ENCODE results near the gene SLC25A41. TPM values are rescaled to one million over a fixed set of nuclear protein-coding genes. Genes with fewer than 3 reads are reported as not detected.

SLC25A41 gene
- not detected for total RNA-seq

- CTCF ChIA-PET = no interaction called here
- Mint-ChIP-seq H3K27me3 (no peaks in the 10 kb centered on the region), H3K4me3 (no peak within 1 kb of the TSS), H3K4me1 (ENCODE audit: low read depth) (no peaks in the 10 kb centered on the region), H3K27ac (no peak within 1 kb of the TSS), H3K36me3 (no peaks in the 10 kb centered on the region), H3K9me3 (no peaks in the 10 kb centered on the region)
- no peak for DNase-seq
- intact Hi-C loops (cut with micrococcal nuclease) = no loop called here
- POLR2A ChIA-PET = no interaction called here
These were observed at the start of gene SLC25A41 for GRCh38 chr19:6433663-6434062. Gene SLC25A41 (minus strand): TSS chr19:6433763. CDS start chr19:6433693, 70 bp downstream.

GRCh38 chr19:6483235-6483634 is 49.7 kb upstream of the SLC25A41 start:
- Mint-ChIP-seq H3K9me3 (no peaks in the 10 kb centered on the region), H3K27me3 (no peaks in the 10 kb centered on the region), H3K4me3 (no peak overlapping the region), H3K36me3 (peaks cover 1% of the 10 kb centered on the region), H3K4me1 (ENCODE audit: low read depth) (peaks cover 30% of the 10 kb centered on the region), H3K27ac (peak overlapping the region; percentile 3)
- ChIA-PET POLR2A (no interaction called here), CTCF (no interaction called here)
- intact Hi-C loops (cut with micrococcal nuclease) = no loop called here
- no peak for DNase-seq

- Mint-ChIP-seq H3K9me3 (no peaks in the 10 kb centered on the region), H3K36me3 (peaks cover 2% of the 10 kb centered on the region), H3K4me1 (ENCODE audit: low read depth) (peaks cover 30% of the 10 kb centered on the region), H3K4me3 (peak overlapping the region; percentile 100), H3K27me3 (no peaks in the 10 kb centered on the region), H3K27ac (peak overlapping the region; percentile 98)
- ChIA-PET POLR2A (no interaction called here), CTCF (interaction anchor here (1.0 to 1.8 kb wide), 4 partner anchors 18 to 70 kb away, joined by 3 to 7 read pairs (median 4); no protein-coding TSS in a partner anchor)
- peak; percentile 38 for DNase-seq
- intact Hi-C loops (cut with micrococcal nuclease) = no loop called here
These were observed 48.8 kb upstream of the SLC25A41 start for GRCh38 chr19:6482343-6482686.

- intact Hi-C loops (cut with micrococcal nuclease) = loop anchor here (1.0 to 2.0 kb wide), 3 partner anchors 21 to 57 kb away; partner anchors contain the start of gene KHSRP
- CTCF ChIA-PET = interaction anchor here (0.6 to 1.8 kb wide), 13 partner anchors 9 to 382 kb away, joined by 3 to 8 read pairs (median 4); partner anchors contain the start of gene ALKBH7
- peak; percentile 85 for DNase-seq
These were observed 48.2 kb upstream of the SLC25A41 start, which contains the start of gene DENND1C for GRCh38 chr19:6481541-6482342. Gene DENND1C (minus strand): TSS chr19:6481787. CDS start chr19:6481695, 92 bp downstream.

DNA sequence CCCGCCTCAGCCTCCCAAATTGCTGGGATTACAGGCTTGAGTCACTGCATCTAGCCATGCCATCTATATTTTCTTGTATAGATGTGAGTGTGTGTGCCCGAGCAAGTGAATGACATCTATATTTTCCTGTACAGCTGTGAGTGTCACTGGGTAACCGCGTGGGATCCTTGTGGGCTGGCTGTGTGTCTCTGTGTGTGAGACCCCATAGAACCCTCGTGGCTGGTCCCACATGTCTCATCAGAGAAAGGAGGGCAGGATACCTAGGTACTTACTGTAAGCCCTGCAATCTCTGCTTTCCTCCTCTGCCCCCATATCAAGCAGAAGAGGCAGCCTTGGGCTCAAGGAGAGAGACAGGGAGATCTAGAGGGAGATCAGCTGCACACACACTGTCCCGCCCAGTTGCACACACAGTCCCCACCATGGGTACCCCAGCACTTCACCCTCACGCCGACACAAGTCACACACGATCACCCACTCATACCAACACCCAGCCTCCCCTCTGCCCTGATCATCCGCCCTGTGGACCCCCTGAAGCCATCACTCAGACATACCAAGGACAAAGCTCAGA is 47.4 kb upstream of the SLC25A41 start:
- no peaks in the 10 kb centered on the region for H3K9me3 Mint-ChIP-seq
- DNase-seq = peak; percentile 60
- peak overlapping the region; percentile 98 for H3K27ac Mint-ChIP-seq
- CTCF ChIA-PET = interaction anchor here (0.6 to 1.8 kb wide), 12 partner anchors 8 to 383 kb away, joined by 3 to 8 read pairs (median 4); partner anchors contain the start of gene ALKBH7
- no peaks in the 10 kb centered on the region for H3K27me3 Mint-ChIP-seq
- POLR2A ChIA-PET = interaction anchor here (0.5 to 1.4 kb wide), 9 partner anchors 9 to 383 kb away, joined by 3 to 6 read pairs (median 4); partner anchors contain the start of genes ALKBH7, GTF2F1, KHSRP and SLC25A23
- peaks cover 10% of the 10 kb centered on the region for H3K36me3 Mint-ChIP-seq
- peak overlapping the region; percentile 100 for H3K4me3 Mint-ChIP-seq
- H3K4me1 Mint-ChIP-seq (ENCODE audit: low read depth) = peaks cover 30% of the 10 kb centered on the region
- intact Hi-C loops (cut with micrococcal nuclease) = loop anchor here (1.0 to 2.0 kb wide), 3 partner anchors 21 to 56 kb away; partner anchors contain the start of gene KHSRP

More at GRCh38 chr19:6481541-6482342, 48.2 kb upstream of the SLC25A41 start, which contains the start of gene DENND1C:
- H3K27me3 Mint-ChIP-seq = no peaks in the 10 kb centered on the region
- H3K36me3 Mint-ChIP-seq = peaks cover 4% of the 10 kb centered on the region
- POLR2A ChIA-PET = interaction anchor here (0.5 to 1.4 kb wide), 9 partner anchors 8 to 382 kb away, joined by 3 to 6 read pairs (median 4); partner anchors contain the start of genes ALKBH7, GTF2F1, KHSRP and SLC25A23
- H3K27ac Mint-ChIP-seq = peak within 1 kb of the TSS; percentile 98
- no peaks in the 10 kb centered on the region for H3K9me3 Mint-ChIP-seq
- H3K4me1 Mint-ChIP-seq (ENCODE audit: low read depth) = peaks cover 30% of the 10 kb centered on the region
- peak within 1 kb of the TSS; percentile 100 for H3K4me3 Mint-ChIP-seq

DNA sequence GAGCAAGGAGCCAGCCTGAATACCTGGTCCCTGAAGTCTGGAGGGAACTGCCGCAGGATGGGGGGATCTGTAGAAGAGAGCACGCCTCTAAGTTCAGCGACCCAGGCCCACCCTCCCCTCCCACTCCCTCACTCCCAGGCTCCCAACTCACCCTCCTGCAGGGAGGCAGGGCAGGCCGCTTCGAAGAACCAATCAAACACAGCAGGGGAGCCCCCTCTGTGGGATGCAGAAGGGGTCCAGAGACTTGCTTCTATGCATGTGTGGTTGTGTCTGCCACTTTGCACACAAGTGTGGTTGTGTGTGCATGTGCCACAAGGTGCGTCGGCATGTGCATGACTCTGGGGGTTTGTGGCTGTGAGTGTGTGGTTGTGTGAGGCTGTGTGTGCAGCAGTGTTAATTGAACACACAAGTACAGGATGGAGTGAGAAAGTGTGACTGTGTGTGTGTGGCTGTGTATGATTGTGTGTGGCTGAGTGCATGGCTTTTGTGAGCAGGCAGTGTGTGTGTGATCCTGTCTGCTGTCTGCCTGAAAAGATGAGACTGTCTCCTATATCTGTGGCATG is 46.4 kb upstream of the SLC25A41 start:
- Mint-ChIP-seq H3K27ac (peak overlapping the region; percentile 49), H3K4me1 (ENCODE audit: low read depth) (peaks cover 30% of the 10 kb centered on the region), H3K27me3 (no peaks in the 10 kb centered on the region), H3K4me3 (peak overlapping the region; percentile 100), H3K36me3 (peaks cover 11% of the 10 kb centered on the region), H3K9me3 (no peaks in the 10 kb centered on the region)
- intact Hi-C loops (cut with micrococcal nuclease) = loop anchor here (2.0 kb wide), 2 partner anchors 25 to 55 kb away; partner anchors contain the start of gene KHSRP
- DNase-seq = no peak
- CTCF ChIA-PET = no interaction called here
- POLR2A ChIA-PET = no interaction called here

DNA sequence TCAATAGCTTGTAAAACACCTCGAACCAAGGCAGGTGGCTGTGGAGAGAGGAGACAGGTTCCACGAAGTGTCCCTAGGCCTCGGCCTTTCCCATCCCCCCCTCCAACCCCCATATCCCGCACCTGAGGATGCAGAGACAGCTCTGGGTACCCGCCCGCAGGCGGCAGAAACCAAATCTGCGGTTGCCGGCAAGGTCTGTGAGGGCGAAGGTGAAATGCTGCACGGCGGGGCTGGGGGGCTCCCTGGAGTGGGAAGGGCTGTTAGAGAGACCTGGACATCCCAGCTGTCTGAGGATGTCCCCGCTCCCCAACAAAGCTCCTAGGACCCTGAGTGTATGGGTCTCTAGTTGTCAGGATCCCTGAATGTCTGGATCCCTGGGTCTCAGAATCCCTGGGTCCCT is 45.3 kb upstream of the SLC25A41 start:
- peaks cover 34% of the 10 kb centered on the region for H3K4me1 Mint-ChIP-seq (ENCODE audit: low read depth)
- intact Hi-C loops (cut with micrococcal nuclease) = no loop called here
- no peaks in the 10 kb centered on the region for H3K27me3 Mint-ChIP-seq
- no peaks in the 10 kb centered on the region for H3K9me3 Mint-ChIP-seq
- no peak overlapping the region for H3K4me3 Mint-ChIP-seq
- ChIA-PET CTCF (interaction anchor here (0.5 kb wide), 1 partner anchor 16 kb away, joined by 5 read pairs; no protein-coding TSS in a partner anchor), POLR2A (no interaction called here)
- H3K36me3 Mint-ChIP-seq = peaks cover 14% of the 10 kb centered on the region
- no peak overlapping the region for H3K27ac Mint-ChIP-seq
- DNase-seq = no peak

DNA sequence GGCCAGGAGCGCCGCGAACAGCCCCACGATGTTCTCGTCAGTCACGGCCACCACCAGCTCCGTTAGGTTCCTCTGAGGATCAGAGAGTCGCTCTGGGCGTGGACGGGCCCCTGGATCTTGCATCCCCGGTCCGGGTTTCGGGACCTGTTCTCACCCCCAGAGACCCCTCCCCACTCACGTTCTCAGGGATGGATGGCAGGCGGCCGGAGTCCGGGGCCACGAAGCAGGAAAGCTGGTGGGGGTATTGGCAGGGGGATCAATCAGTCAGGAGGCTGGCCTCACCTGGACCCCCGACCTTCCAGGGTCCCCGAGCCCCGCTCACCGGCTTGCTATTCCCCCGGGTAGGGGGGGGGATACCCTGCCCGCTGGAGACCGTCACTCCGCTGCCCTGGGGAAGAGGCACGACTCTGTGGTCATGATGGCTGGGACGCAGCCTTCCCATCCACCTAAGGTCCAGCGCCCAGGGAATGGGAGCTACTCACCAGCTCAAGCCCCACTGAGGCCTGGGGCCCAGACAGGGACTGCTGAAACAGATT is 43.4 kb upstream of the SLC25A41 start:
- no peaks in the 10 kb centered on the region for H3K27me3 Mint-ChIP-seq
- H3K4me3 Mint-ChIP-seq = no peak overlapping the region
- ChIA-PET POLR2A (interaction anchor here (1.4 kb wide), 1 partner anchor 52 kb away, joined by 3 read pairs; the partner anchor contains the start of gene KHSRP), CTCF (no interaction called here)
- no peak overlapping the region for H3K27ac Mint-ChIP-seq
- H3K4me1 Mint-ChIP-seq (ENCODE audit: low read depth) = peaks cover 25% of the 10 kb centered on the region
- peaks cover 14% of the 10 kb centered on the region for H3K36me3 Mint-ChIP-seq
- no peak for DNase-seq
- intact Hi-C loops (cut with micrococcal nuclease) = no loop called here
- H3K9me3 Mint-ChIP-seq = no peaks in the 10 kb centered on the region

DNA sequence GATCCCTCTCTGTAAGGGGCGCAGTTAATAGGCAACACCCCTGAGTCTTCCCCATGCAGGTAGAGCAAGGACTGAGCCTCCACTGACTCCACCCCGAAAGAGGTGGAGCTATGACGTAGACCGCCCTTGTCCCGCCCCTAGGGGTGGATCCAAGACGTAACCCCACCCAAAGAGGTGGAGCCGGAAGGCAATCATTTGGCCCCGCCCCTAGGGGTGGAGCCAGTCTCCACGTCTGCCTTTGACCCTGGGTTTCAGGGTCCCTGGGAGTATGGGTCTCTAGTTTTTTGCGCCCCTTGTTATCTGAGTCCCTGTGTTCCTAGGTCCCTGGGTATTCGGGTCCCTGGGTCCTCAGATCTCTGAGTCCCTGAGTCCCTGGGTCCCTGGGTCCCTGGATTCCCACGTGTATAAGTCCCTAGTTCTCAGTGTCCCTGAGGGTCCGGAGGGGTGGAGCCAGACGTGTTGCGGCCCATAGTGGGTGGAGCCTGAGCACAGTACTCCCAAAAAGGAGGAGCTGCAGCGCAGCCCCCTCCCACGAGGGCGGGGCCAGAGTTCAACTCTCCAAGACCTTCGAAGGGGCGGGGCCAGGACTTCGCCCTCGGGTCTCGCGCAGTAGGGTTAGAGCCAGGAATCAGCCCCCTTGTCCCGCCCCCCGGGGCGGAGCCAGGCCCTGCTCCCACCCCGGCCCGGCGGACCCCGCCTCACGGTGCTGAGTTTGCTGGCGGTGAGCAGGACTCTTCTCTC is 42.8 kb upstream of the SLC25A41 start:
- Mint-ChIP-seq H3K4me1 (ENCODE audit: low read depth) (peaks cover 22% of the 10 kb centered on the region), H3K27ac (no peak overlapping the region), H3K27me3 (no peaks in the 10 kb centered on the region), H3K9me3 (no peaks in the 10 kb centered on the region), H3K4me3 (no peak overlapping the region), H3K36me3 (peaks cover 13% of the 10 kb centered on the region)
- ChIA-PET CTCF (no interaction called here), POLR2A (interaction anchor here (1.4 kb wide), 1 partner anchor 52 kb away, joined by 3 read pairs; the partner anchor contains the start of gene KHSRP)
- intact Hi-C loops (cut with micrococcal nuclease) = no loop called here
- peak; percentile 73 for DNase-seq

DNA sequence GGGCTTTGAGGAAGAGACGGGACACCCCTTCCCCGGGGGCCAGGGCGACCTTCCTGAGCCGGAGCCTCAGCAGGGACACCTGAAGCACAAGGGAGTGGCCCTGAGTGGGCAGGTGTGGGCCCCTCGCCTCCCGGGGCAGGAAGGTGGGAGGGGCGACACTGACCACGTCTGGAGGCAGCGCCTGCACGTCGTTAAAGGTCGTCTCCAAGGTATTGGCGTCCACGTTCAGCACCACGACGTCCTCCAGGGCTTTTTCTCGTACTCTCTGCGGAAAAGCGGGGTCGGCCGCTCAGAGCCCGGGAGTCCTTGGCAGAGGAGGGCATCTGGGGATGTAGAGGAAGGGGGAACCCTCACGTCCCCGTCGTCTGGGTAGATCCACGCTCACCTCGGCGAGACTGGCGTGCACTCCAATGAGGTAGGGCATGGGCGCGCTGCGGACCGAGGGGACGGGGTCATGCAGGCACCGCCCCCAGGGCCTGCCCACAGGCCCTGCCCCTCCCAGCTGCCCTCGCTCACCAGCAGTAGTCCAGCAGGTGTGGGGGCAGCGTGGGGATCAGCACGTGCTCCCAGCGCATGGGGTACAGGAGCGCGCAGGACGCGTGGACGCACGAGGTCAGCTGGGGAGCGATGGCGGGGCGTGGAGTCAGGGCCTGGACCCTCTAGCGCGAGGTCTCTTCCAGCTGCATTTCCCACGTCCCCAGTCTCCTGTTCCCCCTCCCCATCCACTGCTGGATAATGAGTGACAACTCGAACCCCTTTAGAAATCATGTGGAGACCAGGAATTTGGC is 42.0 kb upstream of the SLC25A41 start:
- ChIA-PET POLR2A (interaction anchor here (1.4 kb wide), 1 partner anchor 51 kb away, joined by 3 read pairs; the partner anchor contains the start of gene KHSRP), CTCF (no interaction called here)
- DNase-seq = no peak
- H3K4me3 Mint-ChIP-seq = no peak overlapping the region
- peaks cover 14% of the 10 kb centered on the region for H3K4me1 Mint-ChIP-seq (ENCODE audit: low read depth)
- no peak overlapping the region for H3K27ac Mint-ChIP-seq
- no peaks in the 10 kb centered on the region for H3K27me3 Mint-ChIP-seq
- peaks cover 14% of the 10 kb centered on the region for H3K36me3 Mint-ChIP-seq
- H3K9me3 Mint-ChIP-seq = no peaks in the 10 kb centered on the region
- intact Hi-C loops (cut with micrococcal nuclease) = no loop called here

Data from activated CD4-positive, alpha-beta memory T cell treated with anti-CD3 and anti-CD28 coated beads for 36 hours (primary cell).